ENCODE results near the gene USP7.

USP7 gene

DNA sequence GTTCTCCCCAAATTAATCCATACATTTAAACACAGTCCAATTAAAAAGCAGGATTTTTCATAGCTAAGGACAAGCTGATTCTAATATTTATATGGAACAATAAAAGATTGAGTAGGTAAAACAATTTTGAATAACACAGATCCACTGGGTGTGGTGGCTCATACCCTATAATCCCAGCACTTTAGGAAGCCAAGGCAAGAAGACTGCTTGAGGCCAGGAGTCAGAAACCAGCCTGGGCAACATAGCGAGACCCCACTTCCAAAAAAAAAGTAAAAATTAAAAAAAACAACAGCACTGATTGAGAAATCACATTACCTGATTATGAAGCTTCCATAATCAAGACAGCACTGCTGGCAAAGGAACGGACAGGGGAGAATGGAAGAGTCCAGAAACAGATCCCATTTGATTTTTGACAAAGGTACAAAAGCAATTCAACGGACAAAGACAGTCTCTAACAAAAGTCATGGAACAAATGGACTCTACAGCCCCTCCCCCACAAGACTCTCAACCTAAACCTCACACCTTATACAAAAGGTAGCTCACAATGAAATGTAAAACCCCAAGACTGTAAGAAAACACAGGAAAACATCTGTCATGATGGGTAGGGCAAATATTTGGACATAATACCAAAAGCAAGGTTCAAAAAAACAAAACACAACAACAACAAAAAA is 17.9 kb downstream of the USP7 start:
- H2BK12ac ChIP-seq (ENCODE audit: low read length), result no peak overlapping the region
- H3K27ac ChIP-seq (replicated peaks; ENCODE audit: low read length), result no peak overlapping the region
- H3K4me1 ChIP-seq (ENCODE audit: control insufficient read depth in 2 of 2, insufficient read depth in 1 of 2, low read depth in 1 of 2, low read length in 2 of 2), result peaks cover 5 to 23% of the 10 kb centered on the region in 2 donors
- H4K91ac ChIP-seq (ENCODE audit: low read depth, low read length, poor library complexity), result no peak overlapping the region
- no CpG with 5 or more reads among the region's 3 CpGs for WGBS, 2 donors (ENCODE audit: extremely low coverage in 2 of 2, insufficient read length in 2 of 2, insufficient replicate concordance in 1 of 2)
- no peak overlapping the region for H2BK120ac ChIP-seq (ENCODE audit: low read depth, low read length)
- H2BK5ac ChIP-seq (ENCODE audit: low read length), result no peak overlapping the region
- H4K8ac ChIP-seq (ENCODE audit: low read depth, low read length), result no peak overlapping the region
- H3K9ac ChIP-seq (ENCODE audit: low read depth, low read length, poor library complexity), result no peak overlapping the region
- no peak overlapping the region for H3K4me2 ChIP-seq (ENCODE audit: insufficient read depth, low read length, poor library complexity, severe bottlenecking)
- no peak overlapping the region for H2AK5ac ChIP-seq (ENCODE audit: low read depth, low read length)
- no peaks in the 10 kb centered on the region for H3K9me3 ChIP-seq (replicated peaks in 1 of 2; ENCODE audit: control insufficient read depth in 2 of 2, insufficient read depth in 1 of 2, low read depth in 1 of 2, low read length in 2 of 2)
- H2AFZ ChIP-seq (ENCODE audit: low read length), result no peak overlapping the region
- no peak overlapping the region for H2BK15ac ChIP-seq (ENCODE audit: low read length)
- no peak for DNase-seq (ENCODE audit: low spot score)
- no peak overlapping the region for H3K4me3 ChIP-seq (ENCODE audit: low read length in 2 of 2)
- no peaks in the 10 kb centered on the region for H3K27me3 ChIP-seq (ENCODE audit: control insufficient read depth in 3 of 3, insufficient read depth in 3 of 3, low read depth in 1 of 3, low read length in 3 of 3)
- peaks cover 10% of the 10 kb centered on the region for H3K79me1 ChIP-seq (ENCODE audit: low read depth, low read length)
- no peak overlapping the region for H3K18ac ChIP-seq (ENCODE audit: low read length)
- H3K4ac ChIP-seq (ENCODE audit: low read length), result no peak overlapping the region
- H3K36me3 ChIP-seq (replicated peaks in 1 of 2; ENCODE audit: control insufficient read depth in 2 of 2, insufficient read depth in 2 of 2, low read length in 2 of 2), result no peaks in the 10 kb centered on the region
- H3K23ac ChIP-seq (ENCODE audit: low read depth, low read length, poor library complexity), result no peak overlapping the region
- no peak overlapping the region for H3K14ac ChIP-seq (ENCODE audit: low read length)

DNA sequence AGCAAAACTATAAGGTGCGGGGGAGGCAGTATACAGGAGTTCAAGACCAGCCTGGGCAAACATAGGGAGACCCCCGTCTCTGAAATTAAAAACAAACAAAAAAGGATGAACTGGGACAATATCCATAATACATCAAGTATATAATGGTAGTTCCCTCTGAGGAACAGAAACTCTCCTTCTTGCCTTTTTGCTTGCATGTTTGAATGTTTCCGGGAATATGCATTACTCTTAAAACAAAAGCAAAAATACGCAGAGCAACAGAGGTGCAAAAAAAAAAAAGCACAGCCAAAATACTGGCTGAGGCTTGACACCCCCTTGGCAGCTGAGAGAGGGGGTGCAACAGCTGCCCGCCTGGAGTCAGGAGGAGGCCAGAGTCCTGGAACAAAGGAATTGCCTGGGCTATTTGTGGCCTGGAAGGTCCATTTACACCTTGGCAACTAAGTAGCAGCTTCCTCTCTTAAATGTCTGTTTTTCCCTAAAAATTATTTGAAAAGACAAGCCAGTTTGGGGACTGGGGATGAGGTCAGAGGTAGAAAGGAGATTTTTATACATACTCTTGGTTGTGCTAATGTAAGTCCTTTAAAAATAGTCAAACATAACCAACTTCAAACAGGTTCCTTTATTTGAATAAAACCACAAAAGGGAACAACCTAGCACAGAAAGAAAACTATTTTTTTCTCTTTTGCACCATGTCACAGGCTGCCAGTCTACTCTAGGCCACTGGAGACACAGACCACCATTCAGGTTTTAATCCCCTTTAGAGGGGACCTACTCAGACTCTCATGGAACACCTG is 19.5 kb downstream of the USP7 start:
- Histone ChIP-seq H3K18ac (ENCODE audit: low read length) (no peak overlapping the region), H3K4me1 (ENCODE audit: control insufficient read depth in 2 of 2, insufficient read depth in 1 of 2, low read depth in 1 of 2, low read length in 2 of 2) (peaks cover 3 to 16% of the 10 kb centered on the region in 2 donors), H3K27ac (replicated peaks; ENCODE audit: low read length) (no peak overlapping the region), H2AK5ac (ENCODE audit: low read depth, low read length) (no peak overlapping the region), H2BK12ac (ENCODE audit: low read length) (no peak overlapping the region), H2BK15ac (ENCODE audit: low read length) (no peak overlapping the region), H4K8ac (ENCODE audit: low read depth, low read length) (no peak overlapping the region), H2BK5ac (ENCODE audit: low read length) (no peak overlapping the region), H3K79me1 (ENCODE audit: low read depth, low read length) (peaks cover 9% of the 10 kb centered on the region), H3K9me3 (replicated peaks in 1 of 2; ENCODE audit: control insufficient read depth in 2 of 2, insufficient read depth in 1 of 2, low read depth in 1 of 2, low read length in 2 of 2) (no peaks in the 10 kb centered on the region), H3K27me3 (ENCODE audit: control insufficient read depth in 3 of 3, insufficient read depth in 3 of 3, low read depth in 1 of 3, low read length in 3 of 3) (no peaks in the 10 kb centered on the region), H2BK120ac (ENCODE audit: low read depth, low read length) (no peak overlapping the region), H3K4ac (ENCODE audit: low read length) (no peak overlapping the region), H3K36me3 (replicated peaks in 1 of 2; ENCODE audit: control insufficient read depth in 2 of 2, insufficient read depth in 2 of 2, low read length in 2 of 2) (peaks cover 0 to under 1% of the 10 kb centered on the region in 2 donors), H3K14ac (ENCODE audit: low read length) (no peak overlapping the region), H2AFZ (ENCODE audit: low read length) (no peak overlapping the region), H3K4me3 (ENCODE audit: low read length in 2 of 2) (no peak overlapping the region), H4K91ac (ENCODE audit: low read depth, low read length, poor library complexity) (no peak overlapping the region), H3K4me2 (ENCODE audit: insufficient read depth, low read length, poor library complexity, severe bottlenecking) (no peak overlapping the region), H3K23ac (ENCODE audit: low read depth, low read length, poor library complexity) (no peak overlapping the region), H3K9ac (ENCODE audit: low read depth, low read length, poor library complexity) (no peak overlapping the region)
- DNase-seq (ENCODE audit: low spot score), result no peak
- WGBS, 2 donors (ENCODE audit: extremely low coverage in 2 of 2, insufficient read length in 2 of 2, insufficient replicate concordance in 1 of 2), result no CpG with 5 or more reads among the region's 5 CpGs

DNA sequence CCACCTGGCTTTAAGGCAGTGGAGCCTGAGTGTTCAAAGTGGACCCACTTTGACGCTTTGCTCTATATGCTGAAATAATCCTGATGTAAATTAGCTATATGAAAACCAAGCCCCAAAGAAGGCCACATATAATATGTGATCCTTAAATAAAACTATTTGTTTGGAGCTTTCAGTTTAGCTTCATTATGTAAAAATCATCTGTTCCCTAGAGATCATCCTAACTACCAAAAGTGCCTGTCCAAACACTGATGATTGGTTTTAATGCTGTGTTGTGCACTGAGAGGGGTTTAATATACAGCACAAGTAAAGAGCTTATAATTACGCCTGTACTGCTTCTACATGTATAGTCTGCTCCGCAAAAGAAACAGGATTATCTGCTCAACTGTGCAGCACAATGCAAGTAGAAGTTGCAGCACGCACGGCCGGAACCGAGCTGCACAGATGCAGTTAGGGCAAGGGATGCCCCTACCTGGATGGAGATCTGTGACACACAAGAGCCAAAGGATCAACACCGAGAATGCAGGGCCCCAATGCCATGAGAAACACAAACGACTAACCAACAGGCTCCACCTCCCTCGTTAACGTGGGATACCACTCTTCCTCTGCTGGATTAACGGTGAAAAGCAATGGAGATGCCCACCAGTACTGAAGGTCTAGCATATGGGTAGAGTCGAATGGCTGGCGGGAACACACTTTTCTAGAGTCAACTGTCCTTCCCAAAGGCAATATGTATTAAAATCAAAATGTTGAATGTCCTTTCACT is 20.5 kb downstream of the USP7 start:
- H2BK120ac ChIP-seq (ENCODE audit: low read depth, low read length), result no peak overlapping the region
- H4K91ac ChIP-seq (ENCODE audit: low read depth, low read length, poor library complexity), result no peak overlapping the region
- no peak overlapping the region for H3K4me3 ChIP-seq (ENCODE audit: low read length in 2 of 2)
- no peak for DNase-seq (ENCODE audit: low spot score)
- no peak overlapping the region for H2BK5ac ChIP-seq (ENCODE audit: low read length)
- peak overlapping the region; percentile 3 for H3K27ac ChIP-seq (replicated peaks; ENCODE audit: low read length)
- H2BK15ac ChIP-seq (ENCODE audit: low read length), result no peak overlapping the region
- no peak overlapping the region for H3K18ac ChIP-seq (ENCODE audit: low read length)
- no peaks in the 10 kb centered on the region for H3K9me3 ChIP-seq (replicated peaks in 1 of 2; ENCODE audit: control insufficient read depth in 2 of 2, insufficient read depth in 1 of 2, low read depth in 1 of 2, low read length in 2 of 2)
- peaks cover 3 to 16% of the 10 kb centered on the region in 2 donors for H3K4me1 ChIP-seq (ENCODE audit: control insufficient read depth in 2 of 2, insufficient read depth in 1 of 2, low read depth in 1 of 2, low read length in 2 of 2)
- H3K27me3 ChIP-seq (ENCODE audit: control insufficient read depth in 3 of 3, insufficient read depth in 3 of 3, low read depth in 1 of 3, low read length in 3 of 3), result no peaks in the 10 kb centered on the region
- WGBS, 2 donors (ENCODE audit: extremely low coverage in 2 of 2, insufficient read length in 2 of 2, insufficient replicate concordance in 1 of 2), result no CpG with 5 or more reads among the region's 14 CpGs
- no peak overlapping the region for H4K8ac ChIP-seq (ENCODE audit: low read depth, low read length)
- no peak overlapping the region for H2BK12ac ChIP-seq (ENCODE audit: low read length)
- H3K14ac ChIP-seq (ENCODE audit: low read length), result no peak overlapping the region
- no peak overlapping the region for H3K4ac ChIP-seq (ENCODE audit: low read length)
- H2AK5ac ChIP-seq (ENCODE audit: low read depth, low read length), result no peak overlapping the region
- H2AFZ ChIP-seq (ENCODE audit: low read length), result no peak overlapping the region
- no peak overlapping the region for H3K23ac ChIP-seq (ENCODE audit: low read depth, low read length, poor library complexity)
- no peak overlapping the region for H3K9ac ChIP-seq (ENCODE audit: low read depth, low read length, poor library complexity)
- peaks cover 10% of the 10 kb centered on the region for H3K79me1 ChIP-seq (ENCODE audit: low read depth, low read length)
- no peak overlapping the region for H3K4me2 ChIP-seq (ENCODE audit: insufficient read depth, low read length, poor library complexity, severe bottlenecking)
- peaks cover 0 to 3% of the 10 kb centered on the region in 2 donors for H3K36me3 ChIP-seq (replicated peaks in 1 of 2; ENCODE audit: control insufficient read depth in 2 of 2, insufficient read depth in 2 of 2, low read length in 2 of 2)
